OCI-LY1 (cell line): ENCODE measurements around the gene KIF16B.

Experiments
- EZH2 ChIP-seq: fragments of 200-600 bp; sonication (generic), shearing (Covaris generic); IDR thresholded peaks from 2 replicates; pipeline ENCODE4 v1.8.0; 2017; ENCODE audit warnings: borderline replicate concordance, mixed run types, mild to moderate bottlenecking, antibody characterized with exemption, low read length, moderate library complexity, mixed read lengths
- TF ChIP-seq, protein P1 (sequence below): fragments of 200-600 bp; sonication (generic), shearing (Covaris generic); IDR thresholded peaks from 2 replicates; pipeline ENCODE4 v1.5.1; 2017; ENCODE audit warnings: mild to moderate bottlenecking, antibody characterized with exemption, low read length, moderate library complexity, mixed read lengths

- TF ChIP-seq, protein P1, sequence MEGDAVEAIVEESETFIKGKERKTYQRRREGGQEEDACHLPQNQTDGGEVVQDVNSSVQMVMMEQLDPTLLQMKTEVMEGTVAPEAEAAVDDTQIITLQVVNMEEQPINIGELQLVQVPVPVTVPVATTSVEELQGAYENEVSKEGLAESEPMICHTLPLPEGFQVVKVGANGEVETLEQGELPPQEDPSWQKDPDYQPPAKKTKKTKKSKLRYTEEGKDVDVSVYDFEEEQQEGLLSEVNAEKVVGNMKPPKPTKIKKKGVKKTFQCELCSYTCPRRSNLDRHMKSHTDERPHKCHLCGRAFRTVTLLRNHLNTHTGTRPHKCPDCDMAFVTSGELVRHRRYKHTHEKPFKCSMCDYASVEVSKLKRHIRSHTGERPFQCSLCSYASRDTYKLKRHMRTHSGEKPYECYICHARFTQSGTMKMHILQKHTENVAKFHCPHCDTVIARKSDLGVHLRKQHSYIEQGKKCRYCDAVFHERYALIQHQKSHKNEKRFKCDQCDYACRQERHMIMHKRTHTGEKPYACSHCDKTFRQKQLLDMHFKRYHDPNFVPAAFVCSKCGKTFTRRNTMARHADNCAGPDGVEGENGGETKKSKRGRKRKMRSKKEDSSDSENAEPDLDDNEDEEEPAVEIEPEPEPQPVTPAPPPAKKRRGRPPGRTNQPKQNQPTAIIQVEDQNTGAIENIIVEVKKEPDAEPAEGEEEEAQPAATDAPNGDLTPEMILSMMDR: no peak
- TF ChIP-seq EZH2: no peak
Observed at GRCh38 chr20:16554766-16555543, 18.3 kb downstream of the KIF16B start.
